Measurements from ENCODE around the gene SIN3B.

GRCh38 chr19:16874250-16874977, 45.2 kb downstream of the SIN3B start:
- TF ChIP-seq CTCF (IDR thresholded peaks at IDR 0.05; ENCODE audit: low read depth, low read length, poor library complexity, severe bottlenecking) (no peak), EZH2phosphoT487 (IDR thresholded peaks at IDR 0.05; ENCODE audit: borderline replicate concordance, low read length) (no peak)
